Right hindlimb (tissue), 1 donor: ENCODE results near the gene TMEM126B.
"Not testable (repeated sequence)": the region's sequence is repeated elsewhere in the genome, so short reads cannot be mapped to it uniquely, and the experiment has no call there.

Experiments
- DNase-seq: peaks from one replicate; pipeline ENCODE4 v3.0.0-alpha.2; 2018

The TMEM126B gene

DNA sequence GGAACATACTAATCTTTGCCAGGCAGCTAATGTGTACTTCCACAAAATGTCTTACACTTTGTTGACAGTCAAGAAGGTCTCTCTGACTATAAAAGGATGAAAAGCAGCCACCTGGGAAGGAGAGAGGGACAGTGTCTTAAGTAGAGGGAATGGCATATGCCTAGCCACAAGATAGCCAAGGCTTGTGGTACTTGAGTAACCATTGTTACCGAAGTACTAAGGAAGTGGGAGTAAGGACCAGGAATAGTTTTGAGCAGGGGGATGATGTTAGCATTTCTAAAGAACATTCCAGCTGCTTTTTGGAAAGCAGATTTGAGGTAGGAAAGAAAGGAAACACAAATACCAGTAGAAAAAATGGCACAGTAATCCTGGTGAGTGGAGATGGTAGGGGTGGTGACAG is 22.7 kb downstream of the TMEM126B start:
- DNase-seq: no peak

DNA sequence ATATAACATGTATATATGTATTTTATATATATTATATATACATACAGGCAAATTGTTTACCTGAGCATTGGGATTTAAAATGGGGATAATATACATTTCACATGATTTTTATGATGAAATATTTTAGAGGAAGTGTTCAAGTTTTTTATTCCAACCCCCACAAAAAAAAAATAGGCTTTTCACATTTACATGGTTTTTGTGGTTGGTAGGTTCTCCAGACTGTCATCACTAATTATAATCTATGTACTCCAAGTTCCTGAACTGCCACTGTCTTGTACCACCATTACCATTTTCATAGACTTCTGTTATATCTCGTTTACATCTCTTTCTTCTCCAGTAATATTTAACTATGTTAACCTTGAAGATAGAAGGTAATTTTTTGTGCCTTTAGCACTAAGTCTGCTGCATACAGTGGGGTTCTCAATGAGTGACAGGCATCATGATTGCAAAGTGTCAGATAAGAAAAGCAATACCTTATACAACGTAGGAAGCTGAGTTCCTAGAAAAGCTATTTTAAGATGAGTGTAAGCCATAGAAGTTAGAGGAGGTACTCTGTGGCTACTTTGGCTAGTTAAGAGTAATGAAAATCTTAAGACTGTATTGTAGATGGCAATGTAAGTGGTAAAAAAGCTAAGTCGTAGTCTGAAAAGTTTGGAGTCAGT is 24.5 kb downstream of the TMEM126B start:
- no peak for DNase-seq

GRCh38 chr11:85654343-85654742 is 25.9 kb downstream of the TMEM126B start:
- not testable (repeated sequence) for DNase-seq

DNA sequence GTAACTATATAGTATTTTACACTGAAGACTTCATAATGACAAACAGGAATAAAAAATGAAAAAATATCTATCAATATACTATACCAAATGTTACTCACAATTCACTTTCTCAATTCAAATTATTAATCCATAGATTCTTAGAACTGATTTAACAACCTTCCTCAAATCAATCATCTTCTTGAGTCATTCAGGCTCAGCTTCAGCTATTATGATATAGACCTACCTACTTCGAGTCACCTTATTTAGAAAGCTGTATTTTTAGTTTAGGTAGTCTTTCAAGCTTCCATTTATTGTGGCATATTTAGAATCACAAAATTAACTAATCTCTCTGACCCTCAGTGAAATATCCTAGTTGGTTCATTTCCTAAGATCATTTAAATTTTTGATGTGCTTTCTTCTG is 28.4 kb downstream of the TMEM126B start:
- no peak for DNase-seq

DNA sequence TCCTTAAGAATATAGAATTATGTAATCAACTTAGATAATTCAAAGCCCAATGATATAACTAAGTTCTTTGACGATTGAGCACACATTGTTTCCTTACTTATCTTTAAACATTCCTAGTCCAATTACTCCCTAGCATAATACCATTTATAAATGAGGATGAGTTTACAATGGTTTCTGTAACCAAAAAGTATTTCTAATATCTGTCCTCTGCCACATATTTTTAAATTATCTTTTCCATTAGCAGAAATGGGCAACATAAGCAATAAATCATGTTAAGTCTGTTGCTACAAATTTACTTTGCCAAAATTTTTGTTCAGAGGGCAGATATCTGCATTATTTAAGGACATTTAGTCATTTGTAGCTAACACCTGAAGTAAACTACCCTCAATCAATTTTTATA is 29.8 kb downstream of the TMEM126B start:
- DNase-seq: no peak

- no peak for DNase-seq
Measured at GRCh38 chr11:85661972-85662664, 33.7 kb downstream of the TMEM126B start.

DNA sequence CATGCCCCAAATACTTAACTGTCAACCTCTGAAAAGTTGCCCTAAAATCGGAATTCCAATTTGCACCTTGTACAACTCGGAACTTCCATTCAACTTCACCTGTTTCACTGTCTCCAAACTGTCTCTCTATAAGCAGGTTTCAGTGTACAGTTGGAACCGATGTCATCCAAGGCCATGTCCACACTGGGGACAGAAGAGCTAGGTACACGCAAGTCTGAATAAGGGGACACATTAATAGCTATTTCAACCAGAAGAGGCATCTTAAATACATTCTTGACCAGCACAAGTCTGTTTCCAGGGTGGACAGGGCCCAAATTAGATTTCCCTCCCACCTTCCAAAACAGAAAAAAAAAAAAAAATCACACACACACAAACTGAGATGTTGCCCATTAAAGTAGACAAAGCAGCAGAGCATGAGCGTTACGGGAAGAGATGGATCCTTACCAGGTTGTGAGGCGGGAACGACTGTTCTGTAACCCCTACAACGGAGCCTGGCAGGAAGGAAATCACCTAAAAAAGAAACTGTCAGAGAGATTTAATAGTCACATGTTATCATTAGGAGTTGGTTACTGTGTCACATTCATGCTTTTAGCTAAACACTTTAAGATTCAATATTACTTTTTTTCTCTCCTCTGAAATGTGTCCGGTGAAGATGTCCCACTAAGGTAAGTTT is 34.8 kb downstream of the TMEM126B start:
- no peak for DNase-seq

DNA sequence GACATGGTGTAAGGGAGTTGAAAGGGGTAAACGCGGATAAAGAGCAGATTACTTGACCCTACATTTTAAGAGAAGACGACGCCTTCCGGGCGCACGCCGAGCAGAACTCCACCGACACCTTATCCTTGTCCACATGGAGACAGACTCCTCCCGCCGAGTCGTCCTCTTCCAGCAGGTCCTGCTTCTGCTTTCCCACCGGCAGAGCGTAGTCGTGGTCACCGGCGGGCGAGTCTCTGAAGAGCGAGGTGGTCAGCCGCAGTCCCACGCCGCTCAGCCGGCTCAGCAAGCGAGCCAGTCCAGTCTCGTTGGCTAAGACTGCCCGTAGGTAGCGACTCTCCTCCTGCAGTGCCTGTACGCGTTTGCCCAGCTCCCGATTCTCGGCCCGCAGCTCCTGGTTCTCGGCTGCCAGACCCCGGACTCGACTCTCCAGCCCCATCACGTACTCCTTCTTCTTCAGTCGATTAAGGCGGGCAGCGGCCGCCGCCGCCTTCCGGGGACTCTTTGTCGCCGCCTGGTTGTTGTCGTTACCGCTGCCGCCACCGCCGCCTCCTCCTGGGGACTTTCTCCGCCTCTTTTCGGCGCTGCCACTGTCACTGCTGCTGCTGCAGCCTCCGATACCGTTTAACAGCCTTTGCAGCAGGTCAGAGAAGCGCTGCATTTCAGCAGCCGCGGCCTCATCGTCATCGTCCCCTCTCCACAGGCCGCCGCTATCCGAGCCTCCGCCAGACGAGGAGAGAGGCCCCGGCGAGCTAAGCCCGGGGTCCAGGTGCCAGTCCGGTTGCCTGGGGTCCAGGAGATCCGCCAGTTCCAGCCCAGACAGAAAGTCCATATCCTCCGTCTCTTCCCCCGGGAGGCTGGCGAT is 35.6 kb downstream of the TMEM126B start:
- peak; percentile 84 for DNase-seq

- DNase-seq: peak; percentile 97
Measured at GRCh38 chr11:85664615-85665481, 36.5 kb downstream of the TMEM126B start, which contains the start of gene CREBZF. TSS of gene CREBZF (minus strand) at chr11:85665129. CDS start at chr11:85664875, 254 bp downstream.

DNA sequence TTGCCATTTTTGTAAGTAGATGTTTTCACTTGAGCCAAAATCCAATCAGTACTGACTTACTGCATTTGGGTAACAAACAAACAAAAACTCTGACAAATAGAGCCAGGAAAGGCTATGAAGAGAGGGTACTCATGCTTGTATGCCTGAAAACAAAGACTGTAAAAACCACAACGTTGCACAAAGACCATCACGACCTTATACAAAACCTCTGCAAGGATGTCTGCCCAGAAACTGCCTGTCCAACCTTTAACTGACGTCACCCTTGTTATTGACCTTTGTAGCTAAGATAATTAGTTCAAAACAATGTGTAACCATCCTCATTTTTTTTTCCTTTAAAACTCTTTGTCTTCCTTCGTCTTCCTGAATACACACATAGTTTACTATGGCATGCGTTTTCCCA is 37.3 kb downstream of the TMEM126B start:
- DNase-seq: no peak

GRCh38 chr11:85666687-85667086 is 38.3 kb downstream of the TMEM126B start:
- DNase-seq: no peak

GRCh38 chr11:85668157-85668556 is 39.8 kb downstream of the TMEM126B start:
- DNase-seq: no peak

- DNase-seq: not testable (repeated sequence)
Measured at GRCh38 chr11:85670949-85671663, 42.7 kb downstream of the TMEM126B start.

DNA sequence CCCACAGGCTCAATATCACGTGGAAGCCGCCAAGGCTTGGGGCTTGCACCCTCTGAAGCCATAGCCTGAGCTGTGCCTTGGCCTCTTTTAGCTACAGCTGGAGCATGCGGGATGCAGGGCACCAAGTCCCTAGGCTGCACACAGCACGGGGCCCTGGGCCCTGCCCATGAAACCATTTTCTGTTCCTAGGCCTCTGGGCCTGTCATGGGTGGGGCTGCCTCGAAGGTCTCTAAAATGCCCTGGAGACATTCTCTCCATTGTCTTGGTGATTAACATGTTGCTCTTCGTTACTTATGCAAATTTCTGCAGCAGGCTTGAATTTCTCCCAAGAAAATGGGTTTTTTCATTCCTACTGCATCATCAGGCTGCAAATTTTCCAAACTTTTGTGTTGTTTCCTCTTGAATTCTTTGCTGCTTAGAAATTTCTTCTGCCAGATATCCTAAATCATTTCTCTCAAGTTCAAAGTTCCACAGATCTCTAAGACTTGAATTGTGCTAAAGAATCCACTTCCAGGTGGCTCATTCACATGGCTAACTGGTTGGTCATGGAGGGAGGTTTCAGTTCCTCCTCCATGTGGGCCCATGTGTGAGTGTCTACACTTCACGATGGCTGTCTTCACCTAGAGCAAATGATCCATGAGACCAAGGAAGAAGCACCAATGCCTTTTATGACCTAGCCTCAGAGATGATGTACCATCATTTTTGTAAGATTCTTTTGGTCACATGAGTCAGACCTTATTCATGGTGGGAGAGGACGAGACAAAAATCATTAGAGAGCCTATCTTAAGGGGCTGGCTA is 43.9 kb downstream of the TMEM126B start:
- no peak for DNase-seq

GRCh38 chr11:85673393-85673792 is 45.0 kb downstream of the TMEM126B start:
- DNase-seq: no peak

GRCh38 chr11:85679576-85679975 is 51.2 kb downstream of the TMEM126B start:
- no peak for DNase-seq

GRCh38 chr11:85680897-85681296 is 52.5 kb downstream of the TMEM126B start:
- DNase-seq: no peak

- DNase-seq: peak; percentile 89
Measured at GRCh38 chr11:85682330-85683305, 54.2 kb downstream of the TMEM126B start.
